Measurements from ENCODE around the gene PNPLA2.

DNA sequence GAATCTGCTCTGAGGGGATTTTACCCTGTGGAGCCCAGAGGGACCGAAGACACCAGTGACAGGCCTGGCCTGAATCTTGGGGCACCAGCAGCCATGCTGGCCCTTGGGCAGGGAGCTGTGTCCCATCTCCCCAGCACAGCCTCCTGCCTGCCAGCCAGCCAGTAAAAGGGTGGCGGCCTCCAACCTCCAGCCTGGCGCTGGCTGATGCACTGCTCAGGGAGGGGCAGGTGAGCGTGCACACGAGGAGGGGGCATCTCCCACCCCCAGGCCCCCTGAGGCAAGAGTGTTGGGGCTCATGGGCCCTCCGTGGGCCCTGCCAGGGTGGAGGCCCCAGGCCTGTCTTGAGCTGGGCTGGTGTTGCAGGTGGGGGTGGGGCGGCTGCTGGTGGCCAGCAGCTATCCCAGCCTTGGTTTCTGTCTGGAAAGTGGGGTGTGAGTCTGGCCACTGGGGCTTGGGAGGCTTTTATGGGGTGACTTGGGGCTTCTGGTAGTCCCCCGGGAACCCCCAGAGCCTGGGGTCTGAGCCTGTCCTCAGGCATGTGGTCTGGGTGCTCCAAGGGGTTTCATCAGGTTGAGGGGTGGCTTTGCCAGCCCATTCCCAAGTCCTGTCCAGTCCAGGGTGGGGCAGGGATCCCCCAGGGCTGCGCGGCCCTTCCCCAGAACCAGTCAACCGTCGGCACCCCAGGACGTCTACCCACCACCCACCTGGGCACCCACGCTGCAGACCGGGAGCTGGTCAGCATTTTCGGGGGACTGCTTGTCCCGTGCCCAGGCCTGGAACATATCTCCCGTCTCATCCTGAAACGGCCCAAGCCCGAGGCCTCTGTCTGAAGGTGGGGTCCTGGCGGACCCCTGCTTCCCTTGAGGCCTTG lies 41.8 kb downstream of the PNPLA2 start:
- TF ChIP-seq, protein P1, sequence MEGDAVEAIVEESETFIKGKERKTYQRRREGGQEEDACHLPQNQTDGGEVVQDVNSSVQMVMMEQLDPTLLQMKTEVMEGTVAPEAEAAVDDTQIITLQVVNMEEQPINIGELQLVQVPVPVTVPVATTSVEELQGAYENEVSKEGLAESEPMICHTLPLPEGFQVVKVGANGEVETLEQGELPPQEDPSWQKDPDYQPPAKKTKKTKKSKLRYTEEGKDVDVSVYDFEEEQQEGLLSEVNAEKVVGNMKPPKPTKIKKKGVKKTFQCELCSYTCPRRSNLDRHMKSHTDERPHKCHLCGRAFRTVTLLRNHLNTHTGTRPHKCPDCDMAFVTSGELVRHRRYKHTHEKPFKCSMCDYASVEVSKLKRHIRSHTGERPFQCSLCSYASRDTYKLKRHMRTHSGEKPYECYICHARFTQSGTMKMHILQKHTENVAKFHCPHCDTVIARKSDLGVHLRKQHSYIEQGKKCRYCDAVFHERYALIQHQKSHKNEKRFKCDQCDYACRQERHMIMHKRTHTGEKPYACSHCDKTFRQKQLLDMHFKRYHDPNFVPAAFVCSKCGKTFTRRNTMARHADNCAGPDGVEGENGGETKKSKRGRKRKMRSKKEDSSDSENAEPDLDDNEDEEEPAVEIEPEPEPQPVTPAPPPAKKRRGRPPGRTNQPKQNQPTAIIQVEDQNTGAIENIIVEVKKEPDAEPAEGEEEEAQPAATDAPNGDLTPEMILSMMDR (IDR thresholded peaks at IDR 0.05) = no peak
- TF ChIP-seq EP300 (IDR thresholded peaks at IDR 0.05) = no peak
- no peak for TF ChIP-seq POLR2A (IDR thresholded peaks at IDR 0.05; ENCODE audit: low read depth)
- TF ChIP-seq POLR2AphosphoS5 (IDR thresholded peaks at IDR 0.05) = no peak

Measured in esophagus muscularis mucosa (tissue), 4 donors.